Measurements from ENCODE around the gene CPED1.

CPED1 gene

GRCh38 chr7:120997882-120998474 lies 9.5 kb downstream of the CPED1 start:
- peaks cover 13% of the 10 kb centered on the region for H3K4me1 ChIP-seq (ENCODE audit: insufficient read depth, poor library complexity, severe bottlenecking)
- H3K9me3 ChIP-seq (ENCODE audit: severe bottlenecking): no peaks in the 10 kb centered on the region
- H3K27ac ChIP-seq (ENCODE audit: poor library complexity, severe bottlenecking): no peak overlapping the region
- TF ChIP-seq CTCF (IDR thresholded peaks at IDR 0.05; ENCODE audit: poor library complexity, severe bottlenecking): no peak
- no peak for DNase-seq (ENCODE audit: low spot score)
- ATAC-seq (ENCODE audit: low read depth): no peak
- no peaks in the 10 kb centered on the region for H3K27me3 ChIP-seq (ENCODE audit: insufficient read depth, poor library complexity, severe bottlenecking)
- no peak overlapping the region for H3K4me3 ChIP-seq (ENCODE audit: severe bottlenecking)
- H3K36me3 ChIP-seq (ENCODE audit: low read depth): no peaks in the 10 kb centered on the region

GRCh38 chr7:120998520-120998919 lies 10.0 kb downstream of the CPED1 start:
- ATAC-seq (ENCODE audit: low read depth) (no peak), DNase-seq (ENCODE audit: low spot score) (no peak)
- Histone ChIP-seq H3K4me3 (ENCODE audit: severe bottlenecking) (no peak overlapping the region), H3K27ac (ENCODE audit: poor library complexity, severe bottlenecking) (no peak overlapping the region), H3K9me3 (ENCODE audit: severe bottlenecking) (no peaks in the 10 kb centered on the region), H3K36me3 (ENCODE audit: low read depth) (no peaks in the 10 kb centered on the region), H3K27me3 (ENCODE audit: insufficient read depth, poor library complexity, severe bottlenecking) (no peaks in the 10 kb centered on the region), H3K4me1 (ENCODE audit: insufficient read depth, poor library complexity, severe bottlenecking) (peaks cover 13% of the 10 kb centered on the region)
- TF ChIP-seq CTCF (IDR thresholded peaks at IDR 0.05; ENCODE audit: poor library complexity, severe bottlenecking): no peak

GRCh38 chr7:120998996-120999565 lies 10.6 kb downstream of the CPED1 start:
- H3K4me1 ChIP-seq (ENCODE audit: insufficient read depth, poor library complexity, severe bottlenecking): peaks cover 13% of the 10 kb centered on the region
- H3K27ac ChIP-seq (ENCODE audit: poor library complexity, severe bottlenecking): no peak overlapping the region
- H3K4me3 ChIP-seq (ENCODE audit: severe bottlenecking): no peak overlapping the region
- no peak for TF ChIP-seq CTCF (IDR thresholded peaks at IDR 0.05; ENCODE audit: poor library complexity, severe bottlenecking)
- H3K27me3 ChIP-seq (ENCODE audit: insufficient read depth, poor library complexity, severe bottlenecking): no peaks in the 10 kb centered on the region
- ATAC-seq (ENCODE audit: low read depth) (no peak), DNase-seq (ENCODE audit: low spot score) (no peak)
- H3K9me3 ChIP-seq (ENCODE audit: severe bottlenecking): no peaks in the 10 kb centered on the region
- H3K36me3 ChIP-seq (ENCODE audit: low read depth): no peaks in the 10 kb centered on the region

GRCh38 chr7:121000081-121000983 lies 11.8 kb downstream of the CPED1 start:
- Histone ChIP-seq H3K9me3 (ENCODE audit: severe bottlenecking) (no peaks in the 10 kb centered on the region), H3K4me1 (ENCODE audit: insufficient read depth, poor library complexity, severe bottlenecking) (peaks cover 13% of the 10 kb centered on the region), H3K27me3 (ENCODE audit: insufficient read depth, poor library complexity, severe bottlenecking) (no peaks in the 10 kb centered on the region), H3K27ac (ENCODE audit: poor library complexity, severe bottlenecking) (no peak overlapping the region), H3K4me3 (ENCODE audit: severe bottlenecking) (no peak overlapping the region), H3K36me3 (ENCODE audit: low read depth) (no peaks in the 10 kb centered on the region)
- no peak for ATAC-seq (ENCODE audit: low read depth)
- TF ChIP-seq CTCF (IDR thresholded peaks at IDR 0.05; ENCODE audit: poor library complexity, severe bottlenecking): no peak
- no peak for DNase-seq (ENCODE audit: low spot score)

All from RWPE2 (cell line).